GM12878 (cell line): ENCODE results near the gene SMIM38.

ENCODE experiments used
- CHD2 ChIP-seq: IDR thresholded peaks from 2 replicates; pipeline ENCODE4 v1.6.1; 2011; ENCODE audit warnings: low read depth, low read length, improper control_type of control experiment, borderline replicate concordance
- ETV6 ChIP-seq, 2 experiments: fragments of 450-650 bp in 1 of 2; IDR thresholded peaks in 1 of 2; conservative IDR thresholded peaks in 1 of 2; 2 replicates each; pipeline ENCODE4 v1.6.1; 2014; ENCODE audit warnings: antibody characterized with exemption in 1 of 2, borderline replicate concordance in 1 of 2, low read depth in 1 of 2, mild to moderate bottlenecking in 1 of 2, moderate library complexity in 1 of 2
- EZH2 ChIP-seq: IDR thresholded peaks from 2 replicates; pipeline ENCODE4 v1.6.1; 2012; ENCODE audit warnings: low read depth, mild to moderate bottlenecking, control low read depth, inconsistent platforms, low read length, borderline replicate concordance; ENCODE audit not compliant: control insufficient read depth
- NFXL1 ChIP-seq: fragments of 450-650 bp; IDR thresholded peaks from 2 replicates; pipeline ENCODE4 v1.6.1; 2017; ENCODE audit warnings: antibody characterized with exemption, mild to moderate bottlenecking, borderline replicate concordance
- POLR2A ChIP-seq: IDR thresholded peaks from 2 replicates; pipeline ENCODE4 v1.6.1; 2011; ENCODE audit warnings: low read depth, mild to moderate bottlenecking, low read length
- POLR2AphosphoS2 ChIP-seq: IDR thresholded peaks from 2 replicates; pipeline ENCODE4 v1.6.1; 2011; ENCODE audit warnings: low read depth, mild to moderate bottlenecking, low read length, improper control_type of control experiment, moderate library complexity
- POLR2AphosphoS5 ChIP-seq: IDR thresholded peaks from 2 replicates; pipeline ENCODE4 v1.6.1; 2011; ENCODE audit warnings: mild to moderate bottlenecking, low read length, inconsistent platforms
- RBBP5 ChIP-seq: fragments of 200-600 bp; sonication (generic); conservative IDR thresholded peaks from 2 replicates; pipeline ENCODE4 v1.6.1; 2016
- RFX5 ChIP-seq: IDR thresholded peaks from 2 replicates; pipeline ENCODE4 v1.6.1; 2011; ENCODE audit warnings: low read depth, low read length, improper control_type of control experiment
- SMARCA5 ChIP-seq: fragments of 450-650 bp; IDR thresholded peaks from 2 replicates; pipeline ENCODE4 v1.6.1; 2017; ENCODE audit warnings: mild to moderate bottlenecking
- SREBF1 ChIP-seq: IDR thresholded peaks from 2 replicates; pipeline ENCODE4 v1.6.1; 2012; ENCODE audit warnings: mild to moderate bottlenecking, low read length
- ZBED1 ChIP-seq: IDR thresholded peaks from 2 replicates; pipeline ENCODE4 v1.6.1; 2016; ENCODE audit warnings: borderline replicate concordance
- TF ChIP-seq, protein P1 (sequence below): IDR thresholded peaks from 2 replicates; pipeline ENCODE4 v1.6.1; 2011; ENCODE audit warnings: borderline replicate concordance, low read depth, mild to moderate bottlenecking, moderate library complexity, low read length; ENCODE audit not compliant: insufficient read depth, poor library complexity, severe bottlenecking
- TF ChIP-seq, protein P2 (sequence below): fragments of 150-350 bp; IDR thresholded peaks from 2 replicates; pipeline ENCODE4 v1.6.1; 2014; ENCODE audit warnings: mild to moderate bottlenecking, low read depth, low read length

DNA sequence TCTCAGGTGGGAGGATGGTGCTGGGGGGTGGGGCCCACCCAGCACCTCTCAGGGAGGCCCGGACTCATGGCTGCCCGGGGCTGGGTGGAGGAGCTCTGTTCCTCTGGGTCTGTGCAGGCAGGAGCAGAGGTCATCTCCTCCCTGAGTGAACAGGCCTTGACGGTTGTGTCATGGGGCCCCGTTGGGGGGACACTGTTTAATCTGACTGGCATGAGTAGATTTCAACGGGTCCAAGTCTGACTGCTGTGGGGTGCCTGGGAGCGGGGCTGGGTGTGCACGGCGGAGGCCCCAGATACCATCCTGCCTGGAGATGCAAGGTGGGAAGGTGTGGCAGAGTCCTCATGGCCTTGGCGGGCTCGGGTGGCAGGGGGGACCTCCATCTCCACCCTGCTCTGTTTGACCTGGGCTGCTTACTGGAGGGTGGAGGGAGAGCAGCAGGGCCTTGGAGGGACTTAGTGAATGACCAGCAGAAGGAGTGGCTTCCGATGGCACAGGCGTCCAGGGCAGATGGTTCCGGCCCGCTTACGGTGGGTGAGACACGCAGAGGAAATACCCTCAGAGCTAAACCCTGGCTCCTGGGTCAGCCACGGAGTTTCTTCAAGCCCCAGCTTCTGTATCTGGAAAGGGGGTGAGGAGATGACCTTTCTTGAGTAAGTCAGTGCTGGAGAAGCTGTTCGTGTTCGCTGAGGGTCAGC, 48.7 kb downstream of the SMIM38 start:
- TF ChIP-seq ZBED1 (no peak), EZH2 (no peak), ETV6 (conservative IDR thresholded peaks at IDR 0.05 in 1 of 2, IDR thresholded peaks at IDR 0.05 in 1 of 2; ENCODE audit: borderline replicate concordance in 1 of 2, low read depth in 1 of 2) (no peak), SMARCA5 (no peak), POLR2A (no peak), NFXL1 (no peak), CHD2 (no peak), RBBP5 (no peak), SREBF1 (no peak), POLR2AphosphoS5 (no peak), RFX5 (no peak), POLR2AphosphoS2 (no peak)
- TF ChIP-seq, protein P1, sequence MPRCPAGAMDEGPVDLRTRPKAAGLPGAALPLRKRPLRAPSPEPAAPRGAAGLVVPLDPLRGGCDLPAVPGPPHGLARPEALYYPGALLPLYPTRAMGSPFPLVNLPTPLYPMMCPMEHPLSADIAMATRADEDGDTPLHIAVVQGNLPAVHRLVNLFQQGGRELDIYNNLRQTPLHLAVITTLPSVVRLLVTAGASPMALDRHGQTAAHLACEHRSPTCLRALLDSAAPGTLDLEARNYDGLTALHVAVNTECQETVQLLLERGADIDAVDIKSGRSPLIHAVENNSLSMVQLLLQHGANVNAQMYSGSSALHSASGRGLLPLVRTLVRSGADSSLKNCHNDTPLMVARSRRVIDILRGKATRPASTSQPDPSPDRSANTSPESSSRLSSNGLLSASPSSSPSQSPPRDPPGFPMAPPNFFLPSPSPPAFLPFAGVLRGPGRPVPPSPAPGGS, result no peak
- TF ChIP-seq, protein P2, sequence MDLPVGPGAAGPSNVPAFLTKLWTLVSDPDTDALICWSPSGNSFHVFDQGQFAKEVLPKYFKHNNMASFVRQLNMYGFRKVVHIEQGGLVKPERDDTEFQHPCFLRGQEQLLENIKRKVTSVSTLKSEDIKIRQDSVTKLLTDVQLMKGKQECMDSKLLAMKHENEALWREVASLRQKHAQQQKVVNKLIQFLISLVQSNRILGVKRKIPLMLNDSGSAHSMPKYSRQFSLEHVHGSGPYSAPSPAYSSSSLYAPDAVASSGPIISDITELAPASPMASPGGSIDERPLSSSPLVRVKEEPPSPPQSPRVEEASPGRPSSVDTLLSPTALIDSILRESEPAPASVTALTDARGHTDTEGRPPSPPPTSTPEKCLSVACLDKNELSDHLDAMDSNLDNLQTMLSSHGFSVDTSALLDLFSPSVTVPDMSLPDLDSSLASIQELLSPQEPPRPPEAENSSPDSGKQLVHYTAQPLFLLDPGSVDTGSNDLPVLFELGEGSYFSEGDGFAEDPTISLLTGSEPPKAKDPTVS, result no peak
